Type B pancreatic cell (in vitro differentiated cells): ENCODE data around the gene RHO. TPM values are rescaled to one million over a fixed set of nuclear protein-coding genes. Genes with fewer than 3 reads are reported as not detected.
A peak's percentile ranks its signal among the peaks of the same experiment; 100 is the strongest.

Experiments used
- DNase-seq: peaks from one replicate; pipeline ENCODE4 v3.0.0; 2021; ENCODE audit warnings: mixed read lengths; ENCODE audit not compliant: unreplicated experiment; ENCODE audit errors: extremely low spot score
- H3K27ac Mint-ChIP-seq: 2 replicates; pipeline ENCODE4 v1.8.0; 2021; ENCODE audit warnings: mild to moderate bottlenecking, mixed read lengths
- H3K27me3 Mint-ChIP-seq: 2 replicates; pipeline ENCODE4 v1.8.0; 2021; ENCODE audit warnings: mixed read lengths
- H3K36me3 Mint-ChIP-seq: 2 replicates; pipeline ENCODE4 v1.8.0; 2021; ENCODE audit warnings: mixed read lengths
- H3K4me1 Mint-ChIP-seq: one replicate; pipeline ENCODE4 v1.8.0; 2021; ENCODE audit warnings: mixed read lengths; ENCODE audit not compliant: unreplicated experiment
- H3K4me3 Mint-ChIP-seq: 2 replicates; pipeline ENCODE4 v1.8.0; 2021; ENCODE audit warnings: mild to moderate bottlenecking, mixed read lengths
- H3K9me3 Mint-ChIP-seq: 2 replicates; pipeline ENCODE4 v1.8.0; 2021; ENCODE audit warnings: mixed read lengths
- CTCF ChIP-seq: fragments of 200-600 bp; sonication (generic); conservative IDR thresholded peaks from 2 replicates; pipeline ENCODE4 v1.5.0; 2021; ENCODE audit warnings: antibody characterized with exemption, mild to moderate bottlenecking
- total RNA-seq: library from RNA; stranded (reverse); gene quantifications from 2 replicates; pipeline ENCODE4 v1.2.1, GENCODE V29; 2021; ENCODE audit warnings: low replicate concordance

The RHO gene
- total RNA-seq, 1 donor from 2014 or later = not detected

- H3K27ac Mint-ChIP-seq = no peak overlapping the region
- no peaks in the 10 kb centered on the region for H3K27me3 Mint-ChIP-seq
- no peak for DNase-seq
- H3K36me3 Mint-ChIP-seq = no peaks in the 10 kb centered on the region
- no peak for TF ChIP-seq CTCF
- no peak overlapping the region for H3K4me3 Mint-ChIP-seq
- peaks cover 9% of the 10 kb centered on the region for H3K4me1 Mint-ChIP-seq
- no peaks in the 10 kb centered on the region for H3K9me3 Mint-ChIP-seq
Measured at GRCh38 chr3:129579991-129580390, 51.6 kb downstream of the RHO start.

DNA sequence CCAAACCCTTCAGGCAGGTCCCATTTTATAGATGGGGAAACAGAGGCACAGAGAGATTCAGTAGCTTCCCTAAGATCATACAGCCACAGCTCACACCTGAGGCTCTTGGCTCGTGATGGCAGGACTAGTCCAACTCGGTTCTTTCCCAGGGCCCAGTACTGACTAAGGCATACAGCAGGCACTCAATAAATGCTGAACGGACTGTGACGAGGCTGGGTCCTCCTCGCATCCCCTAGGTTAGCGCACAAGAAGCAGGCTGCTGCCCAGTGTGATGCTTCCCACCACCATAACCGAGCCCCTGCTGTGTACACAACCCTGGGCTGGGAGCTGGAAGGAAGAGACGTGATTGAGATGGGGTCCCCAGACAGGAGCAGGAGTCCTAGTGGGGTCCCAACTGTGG lies 53.2 kb downstream of the RHO start:
- no peak overlapping the region for H3K27ac Mint-ChIP-seq
- H3K9me3 Mint-ChIP-seq = no peaks in the 10 kb centered on the region
- no peak for TF ChIP-seq CTCF
- H3K4me1 Mint-ChIP-seq = peaks cover 4% of the 10 kb centered on the region
- H3K36me3 Mint-ChIP-seq = no peaks in the 10 kb centered on the region
- H3K4me3 Mint-ChIP-seq = no peak overlapping the region
- no peaks in the 10 kb centered on the region for H3K27me3 Mint-ChIP-seq
- no peak for DNase-seq

- no peaks in the 10 kb centered on the region for H3K27me3 Mint-ChIP-seq
- H3K4me3 Mint-ChIP-seq = no peak overlapping the region
- H3K36me3 Mint-ChIP-seq = no peaks in the 10 kb centered on the region
- H3K9me3 Mint-ChIP-seq = no peaks in the 10 kb centered on the region
- TF ChIP-seq CTCF = no peak
- H3K4me1 Mint-ChIP-seq = peaks cover 10% of the 10 kb centered on the region
- H3K27ac Mint-ChIP-seq = no peak overlapping the region
- no peak for DNase-seq
Measured at GRCh38 chr3:129582799-129583198, 54.4 kb downstream of the RHO start.

- Mint-ChIP-seq H3K27ac (no peak overlapping the region), H3K4me1 (peaks cover 11% of the 10 kb centered on the region), H3K9me3 (no peaks in the 10 kb centered on the region), H3K36me3 (no peaks in the 10 kb centered on the region), H3K27me3 (no peaks in the 10 kb centered on the region), H3K4me3 (no peak overlapping the region)
- no peak for TF ChIP-seq CTCF
- no peak for DNase-seq
Measured at GRCh38 chr3:129583289-129583688, 54.9 kb downstream of the RHO start.

DNA sequence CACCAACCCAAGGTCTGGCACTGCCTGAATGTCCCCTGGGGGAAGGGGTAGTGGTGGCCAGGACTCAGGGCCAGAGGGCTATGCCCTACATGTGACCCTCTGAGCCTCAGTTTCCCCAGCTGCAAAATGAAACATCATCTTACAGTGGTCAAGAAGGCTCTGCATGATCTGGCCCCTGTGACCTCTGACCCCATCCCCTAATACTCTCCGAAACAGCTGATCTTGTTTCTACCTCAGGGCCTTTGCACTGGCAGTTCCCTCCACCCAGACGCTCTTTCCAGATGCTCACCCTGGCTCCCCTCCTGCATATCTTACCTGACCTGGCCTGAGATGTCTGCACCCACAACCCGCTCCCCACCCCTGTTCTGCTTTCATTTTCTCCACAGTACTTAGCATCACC lies 56.2 kb downstream of the RHO start:
- TF ChIP-seq CTCF = no peak
- H3K36me3 Mint-ChIP-seq = no peaks in the 10 kb centered on the region
- H3K4me3 Mint-ChIP-seq = no peak overlapping the region
- peak overlapping the region; percentile 40 for H3K27ac Mint-ChIP-seq
- no peaks in the 10 kb centered on the region for H3K27me3 Mint-ChIP-seq
- H3K9me3 Mint-ChIP-seq = no peaks in the 10 kb centered on the region
- DNase-seq = no peak
- peaks cover 11% of the 10 kb centered on the region for H3K4me1 Mint-ChIP-seq

Other genes with a start within 250 kb of the RHO start
- 33.2 and 34.9 TPM in 2 replicates for gene HMCES, start 249.8 kb upstream of the RHO start, total RNA-seq
- 1.2 and 6.0 TPM in 2 replicates for gene EFCAB12, start 100.0 kb upstream of the RHO start, total RNA-seq
- gene MBD4, start 88.7 kb upstream of the RHO start, total RNA-seq = 22.6 and 28.6 TPM in 2 replicates
- 16.9 and 41.6 TPM in 2 replicates for gene IFT122, start 88.4 kb upstream of the RHO start, total RNA-seq
- not detected in 2 replicates for gene H1-8, start 14.5 kb downstream of the RHO start, total RNA-seq
- 56.9 and 71.0 TPM in 2 replicates for gene PLXND1, start 78.0 kb downstream of the RHO start, total RNA-seq